ENCODE data around the gene NR1D2. TPM values are rescaled to one million over a fixed set of nuclear protein-coding genes. Genes with fewer than 3 reads are reported as not detected.

The NR1D2 gene
- total RNA-seq, 4 donors from 2014 or later, result 36.9 to 52.1 (median 41.5) TPM

- Histone ChIP-seq H3K27me3 (no peaks in the 10 kb centered on the region), H3K9me3 (no peaks in the 10 kb centered on the region), H3K4me3 (no peak overlapping the region), H3K4me1 (peaks cover 3 to 33% (median 9%) of the 10 kb centered on the region in 3 donors), H3K36me3 (peaks cover 0 to 48% of the 10 kb centered on the region in 2 donors), H3K27ac (no peak overlapping the region)
- no peak for ATAC-seq
- TF ChIP-seq POLR2AphosphoS5 (IDR thresholded peaks at IDR 0.05), result no peak
- TF ChIP-seq POLR2A (IDR thresholded peaks at IDR 0.05), result no peak
- TF ChIP-seq EP300 (IDR thresholded peaks at IDR 0.05), result no peak
- no peak for TF ChIP-seq CTCF (IDR thresholded peaks at IDR 0.05)
- 88 to 92% methylated on average over 3 of the region's 3 CpGs for WGBS, 2 donors (ENCODE audit: low coverage in 1 of 2)
Observed at GRCh38 chr3:23921052-23921511, 24.0 kb upstream of the NR1D2 start.

GRCh38 chr3:23923786-23924185, 21.3 kb upstream of the NR1D2 start:
- ATAC-seq, result no peak
- peaks cover 0 to 39% of the 10 kb centered on the region in 2 donors for H3K36me3 ChIP-seq
- WGBS, 2 donors (ENCODE audit: low coverage in 1 of 2), result 69 to 70% methylated on average over 2 of the region's 2 CpGs
- H3K27ac ChIP-seq, result no peak overlapping the region
- H3K4me3 ChIP-seq, result no peak overlapping the region
- peaks cover under 1 to 19% (median 3%) of the 10 kb centered on the region in 3 donors for H3K4me1 ChIP-seq
- TF ChIP-seq POLR2AphosphoS5 (IDR thresholded peaks at IDR 0.05) (no peak), CTCF (IDR thresholded peaks at IDR 0.05) (no peak), EP300 (IDR thresholded peaks at IDR 0.05) (no peak), POLR2A (IDR thresholded peaks at IDR 0.05) (no peak)
- H3K27me3 ChIP-seq, result no peaks in the 10 kb centered on the region
- H3K9me3 ChIP-seq, result no peaks in the 10 kb centered on the region

- Histone ChIP-seq H3K9me3 (no peaks in the 10 kb centered on the region), H3K27ac (no peak overlapping the region), H3K27me3 (no peaks in the 10 kb centered on the region), H3K4me3 (no peak overlapping the region), H3K36me3 (peaks cover 0 to 16% of the 10 kb centered on the region in 2 donors), H3K4me1 (no peaks in the 10 kb centered on the region)
- TF ChIP-seq CTCF (IDR thresholded peaks at IDR 0.05), result no peak
- no peak for TF ChIP-seq POLR2A (IDR thresholded peaks at IDR 0.05)
- no peak for TF ChIP-seq EP300 (IDR thresholded peaks at IDR 0.05)
- WGBS, 2 donors (ENCODE audit: low coverage in 1 of 2), result 90 to 96% methylated on average over 4 to 7 of the region's 7 CpGs
- ATAC-seq, result no peak
Observed at GRCh38 chr3:23926246-23926645, 18.8 kb upstream of the NR1D2 start.

GRCh38 chr3:23926736-23927135, 18.4 kb upstream of the NR1D2 start:
- H3K9me3 ChIP-seq, result no peaks in the 10 kb centered on the region
- H3K4me1 ChIP-seq, result no peaks in the 10 kb centered on the region
- H3K4me3 ChIP-seq, result no peak overlapping the region
- H3K36me3 ChIP-seq, result peaks cover 0 to 11% of the 10 kb centered on the region in 2 donors
- no peaks in the 10 kb centered on the region for H3K27me3 ChIP-seq
- TF ChIP-seq POLR2A (IDR thresholded peaks at IDR 0.05), result no peak
- TF ChIP-seq EP300 (IDR thresholded peaks at IDR 0.05), result no peak
- no peak for TF ChIP-seq POLR2AphosphoS5 (IDR thresholded peaks at IDR 0.05)
- TF ChIP-seq CTCF (IDR thresholded peaks at IDR 0.05), result peak in 1 of 4 experiments; percentile 26
- ATAC-seq, result no peak
- WGBS, 2 donors (ENCODE audit: low coverage in 1 of 2), result 78 to 81% methylated on average over 3 of the region's 3 CpGs
- H3K27ac ChIP-seq, result no peak overlapping the region

- 89 to 100% methylated on average over 4 to 5 of the region's 8 CpGs for WGBS, 2 donors (ENCODE audit: low coverage in 1 of 2)
- H3K4me3 ChIP-seq, result no peak overlapping the region
- TF ChIP-seq POLR2AphosphoS5 (IDR thresholded peaks at IDR 0.05) (no peak), CTCF (IDR thresholded peaks at IDR 0.05) (no peak), EP300 (IDR thresholded peaks at IDR 0.05) (no peak), POLR2A (IDR thresholded peaks at IDR 0.05) (no peak)
- H3K9me3 ChIP-seq, result no peaks in the 10 kb centered on the region
- no peak overlapping the region for H3K27ac ChIP-seq
- H3K4me1 ChIP-seq, result no peaks in the 10 kb centered on the region
- ATAC-seq, result no peak
- H3K27me3 ChIP-seq, result no peaks in the 10 kb centered on the region
- H3K36me3 ChIP-seq, result no peaks in the 10 kb centered on the region
Observed at GRCh38 chr3:23928524-23928923, 16.6 kb upstream of the NR1D2 start.

Data from gastroesophageal sphincter (tissue), 4 donors.